ENCODE data around the gene ZNF529. TPM values are rescaled to one million over a fixed set of nuclear protein-coding genes. Genes with fewer than 3 reads are reported as not detected.

The ZNF529 gene
- total RNA-seq, 2 donors from 2014 or later, result 3.3 to 7.0 TPM

DNA sequence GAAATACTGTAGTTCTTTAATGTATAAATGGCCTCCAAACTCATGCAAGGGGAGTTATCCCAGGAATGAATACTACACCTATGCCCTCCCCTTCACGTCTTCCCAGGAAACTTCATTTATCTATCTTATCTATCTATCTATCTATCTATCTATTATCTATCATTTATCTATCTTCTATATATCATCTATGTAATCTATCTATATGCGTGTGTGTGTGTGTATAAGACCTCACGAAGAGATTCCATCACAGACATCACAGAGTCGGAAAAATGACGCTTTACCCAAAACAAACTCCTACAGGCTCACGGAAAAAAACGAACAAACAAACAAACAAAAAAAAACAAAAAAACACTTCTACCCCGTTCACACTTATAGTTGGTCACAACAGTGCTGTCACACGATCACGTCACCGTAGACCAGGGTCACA, 486 bp downstream of the ZNF529 start:
- intact Hi-C loops (cut with DNase I), result no loop called here
- peak overlapping the region in 3 of 4 donors; percentile 79 to 87 (median 86) for H3K27ac ChIP-seq
- peak overlapping the region; percentile 52 to 92 for H3K4me3 ChIP-seq
- peaks cover 16% of the 10 kb centered on the region for H3K4me1 ChIP-seq
- H3K27me3 ChIP-seq, result no peaks in the 10 kb centered on the region
- 0 to 2% methylated on average over 11 of the region's 11 CpGs for WGBS, 2 donors
- DNase-seq (no peak), ATAC-seq (no peak)
- peaks cover 0 to 8% (median 0%) of the 10 kb centered on the region in 3 donors for H3K9me3 ChIP-seq
- peaks cover 4 to 5% of the 10 kb centered on the region in 2 donors for H3K36me3 ChIP-seq (replicated peaks in 1 of 2; ENCODE audit: insufficient read depth in 1 of 2, low read depth in 2 of 2)
- no peak for TF ChIP-seq POLR2A (IDR thresholded peaks at IDR 0.05)
- TF ChIP-seq, protein P1, sequence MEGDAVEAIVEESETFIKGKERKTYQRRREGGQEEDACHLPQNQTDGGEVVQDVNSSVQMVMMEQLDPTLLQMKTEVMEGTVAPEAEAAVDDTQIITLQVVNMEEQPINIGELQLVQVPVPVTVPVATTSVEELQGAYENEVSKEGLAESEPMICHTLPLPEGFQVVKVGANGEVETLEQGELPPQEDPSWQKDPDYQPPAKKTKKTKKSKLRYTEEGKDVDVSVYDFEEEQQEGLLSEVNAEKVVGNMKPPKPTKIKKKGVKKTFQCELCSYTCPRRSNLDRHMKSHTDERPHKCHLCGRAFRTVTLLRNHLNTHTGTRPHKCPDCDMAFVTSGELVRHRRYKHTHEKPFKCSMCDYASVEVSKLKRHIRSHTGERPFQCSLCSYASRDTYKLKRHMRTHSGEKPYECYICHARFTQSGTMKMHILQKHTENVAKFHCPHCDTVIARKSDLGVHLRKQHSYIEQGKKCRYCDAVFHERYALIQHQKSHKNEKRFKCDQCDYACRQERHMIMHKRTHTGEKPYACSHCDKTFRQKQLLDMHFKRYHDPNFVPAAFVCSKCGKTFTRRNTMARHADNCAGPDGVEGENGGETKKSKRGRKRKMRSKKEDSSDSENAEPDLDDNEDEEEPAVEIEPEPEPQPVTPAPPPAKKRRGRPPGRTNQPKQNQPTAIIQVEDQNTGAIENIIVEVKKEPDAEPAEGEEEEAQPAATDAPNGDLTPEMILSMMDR (IDR thresholded peaks at IDR 0.05), result no peak

DNA sequence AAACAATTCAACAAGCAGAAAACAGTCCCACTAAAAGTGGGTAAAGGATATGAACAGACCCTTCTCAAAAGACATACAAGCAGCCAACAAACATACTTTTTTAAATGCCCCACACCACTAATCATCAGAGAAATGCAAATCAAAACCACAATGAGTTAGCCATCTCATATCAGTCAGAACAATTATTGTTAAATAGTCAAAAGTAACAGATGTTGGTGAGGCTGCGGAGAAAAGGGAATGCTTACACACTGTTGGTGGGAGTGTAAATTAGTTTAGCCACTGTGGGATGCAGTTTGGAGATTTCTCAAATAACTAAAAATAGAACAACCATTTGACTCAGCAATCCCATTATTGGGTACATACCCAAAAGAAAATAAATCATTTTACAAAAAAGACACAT, 8.7 kb downstream of the ZNF529 start:
- H3K4me3 ChIP-seq, result no peak overlapping the region
- intact Hi-C loops (cut with DNase I), result no loop called here
- H3K27me3 ChIP-seq, result no peaks in the 10 kb centered on the region
- TF ChIP-seq, protein P1 (IDR thresholded peaks at IDR 0.05), result no peak
- TF ChIP-seq POLR2A (IDR thresholded peaks at IDR 0.05), result no peak
- DNase-seq (no peak), ATAC-seq (no peak)
- H3K36me3 ChIP-seq (replicated peaks in 1 of 2; ENCODE audit: insufficient read depth in 1 of 2, low read depth in 2 of 2), result peaks cover 0 to 3% of the 10 kb centered on the region in 2 donors
- H3K9me3 ChIP-seq, result peaks cover 0 to 63% (median 2%) of the 10 kb centered on the region in 3 donors
- H3K4me1 ChIP-seq, result no peaks in the 10 kb centered on the region
- 92 to 100% methylated on average over 1 of the region's 1 CpG for WGBS, 2 donors
- H3K27ac ChIP-seq, result no peak overlapping the region

DNA sequence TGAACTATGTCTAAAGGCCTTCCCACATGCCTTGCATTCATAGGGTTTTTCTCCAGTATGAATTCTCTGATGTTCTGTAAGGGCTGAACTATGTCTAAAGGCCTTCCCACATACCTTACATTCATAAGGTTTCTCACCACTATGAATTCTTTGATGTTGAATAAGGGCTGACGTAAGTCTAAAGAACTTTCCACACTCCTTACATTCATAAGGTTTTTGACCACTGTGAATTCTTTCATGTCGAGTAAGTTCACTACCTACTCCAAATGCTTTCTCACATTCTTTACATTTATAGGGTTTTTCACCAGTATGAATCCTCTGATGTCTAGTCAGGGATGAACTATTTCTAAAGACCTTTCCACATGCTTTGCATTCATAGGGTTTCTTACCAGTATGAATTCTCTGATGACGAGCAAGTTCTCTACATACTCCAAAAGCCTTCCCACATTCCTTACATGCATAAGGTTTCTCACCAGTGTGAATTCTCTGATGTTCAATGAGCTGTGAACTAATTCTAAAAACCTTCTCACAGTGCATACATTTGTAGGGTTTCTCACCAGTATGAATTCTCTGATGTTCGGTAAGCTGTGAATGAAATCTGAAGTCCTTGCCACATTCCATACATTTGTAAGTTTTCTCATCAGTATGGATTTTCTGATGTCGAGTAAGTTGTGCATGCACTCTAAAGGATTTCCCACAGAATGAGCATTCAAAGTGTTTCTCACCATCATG, 25.9 kb downstream of the ZNF529 start:
- 98 to 99% methylated on average over 5 of the region's 5 CpGs for WGBS, 2 donors
- Histone ChIP-seq H3K27me3 (no peaks in the 10 kb centered on the region), H3K27ac (no peak overlapping the region), H3K4me1 (no peaks in the 10 kb centered on the region), H3K36me3 (replicated peaks in 1 of 2; ENCODE audit: insufficient read depth in 1 of 2, low read depth in 2 of 2) (peaks cover 19 to 27% of the 10 kb centered on the region in 2 donors), H3K4me3 (no peak overlapping the region), H3K9me3 (peaks cover 0 to 81% (median 13%) of the 10 kb centered on the region in 3 donors)
- intact Hi-C loops (cut with DNase I), result no loop called here
- TF ChIP-seq, protein P1 (IDR thresholded peaks at IDR 0.05), result no peak
- TF ChIP-seq POLR2A (IDR thresholded peaks at IDR 0.05), result no peak
- no peak for ATAC-seq
- DNase-seq, result no peak

DNA sequence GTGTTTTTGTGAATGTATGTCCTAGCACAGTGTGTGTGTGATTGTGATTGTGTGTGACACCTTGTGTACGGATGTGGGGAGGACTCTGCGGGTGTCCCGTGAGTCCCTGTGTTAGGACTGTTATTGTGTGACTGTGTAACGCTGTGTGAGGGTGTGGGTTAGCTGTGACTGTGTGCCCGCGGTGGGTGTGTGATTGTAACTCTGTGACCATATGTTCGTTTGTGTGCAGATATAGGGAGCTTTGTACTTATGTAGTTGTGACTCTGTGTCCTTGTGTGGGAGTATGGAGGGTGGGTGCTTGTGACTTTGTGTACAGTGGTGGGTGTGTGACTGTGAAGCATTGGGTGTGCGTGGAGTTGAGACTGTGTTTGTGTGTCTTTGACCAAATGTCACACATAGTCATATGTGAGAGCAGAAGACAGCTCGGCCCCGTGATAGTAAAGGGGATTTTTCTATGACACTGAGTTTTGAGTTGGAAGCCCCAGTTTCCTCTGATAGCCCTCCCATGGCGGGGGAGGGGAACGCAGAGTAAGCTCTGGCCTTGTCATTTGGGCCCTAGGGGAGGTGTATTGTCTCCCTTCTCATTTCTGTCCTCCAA, 44.1 kb downstream of the ZNF529 start:
- Histone ChIP-seq H3K9me3 (no peaks in the 10 kb centered on the region), H3K27ac (peak overlapping the region; percentile 81 to 92 (median 86)), H3K27me3 (no peaks in the 10 kb centered on the region), H3K36me3 (replicated peaks in 1 of 2; ENCODE audit: insufficient read depth in 1 of 2, low read depth in 2 of 2) (no peaks in the 10 kb centered on the region), H3K4me1 (peaks cover 22% of the 10 kb centered on the region), H3K4me3 (peak overlapping the region; percentile 12 to 39)
- ATAC-seq, result peak; percentile 3
- 4 to 11% methylated on average over 12 of the region's 12 CpGs for WGBS, 2 donors
- intact Hi-C loops (cut with DNase I), result no loop called here
- DNase-seq, result peak in 2 of 4 donors; percentile 12 to 14
- TF ChIP-seq, protein P1 (IDR thresholded peaks at IDR 0.05), result no peak
- TF ChIP-seq POLR2A (IDR thresholded peaks at IDR 0.05), result no peak

Data from body of pancreas (tissue), 4 donors.